DOHH2 (cell line): ENCODE measurements around the gene TXLNB.

Experiments
- EZH2phosphoT487 ChIP-seq: fragments of 200-600 bp; sonication (generic); IDR thresholded peaks from 2 replicates; pipeline ENCODE4 v1.6.1; 2017; ENCODE audit warnings: borderline replicate concordance, mild to moderate bottlenecking, antibody characterized with exemption, low read length, moderate library complexity, mixed read lengths
- TF ChIP-seq, protein P1 (sequence below): fragments of 200-600 bp; sonication (generic); IDR thresholded peaks from one replicate; pipeline ENCODE4 v1.5.1; 2014; ENCODE audit warnings: antibody characterized with exemption, mild to moderate bottlenecking, low read depth, low read length; ENCODE audit not compliant: poor library complexity, severe bottlenecking

DNA sequence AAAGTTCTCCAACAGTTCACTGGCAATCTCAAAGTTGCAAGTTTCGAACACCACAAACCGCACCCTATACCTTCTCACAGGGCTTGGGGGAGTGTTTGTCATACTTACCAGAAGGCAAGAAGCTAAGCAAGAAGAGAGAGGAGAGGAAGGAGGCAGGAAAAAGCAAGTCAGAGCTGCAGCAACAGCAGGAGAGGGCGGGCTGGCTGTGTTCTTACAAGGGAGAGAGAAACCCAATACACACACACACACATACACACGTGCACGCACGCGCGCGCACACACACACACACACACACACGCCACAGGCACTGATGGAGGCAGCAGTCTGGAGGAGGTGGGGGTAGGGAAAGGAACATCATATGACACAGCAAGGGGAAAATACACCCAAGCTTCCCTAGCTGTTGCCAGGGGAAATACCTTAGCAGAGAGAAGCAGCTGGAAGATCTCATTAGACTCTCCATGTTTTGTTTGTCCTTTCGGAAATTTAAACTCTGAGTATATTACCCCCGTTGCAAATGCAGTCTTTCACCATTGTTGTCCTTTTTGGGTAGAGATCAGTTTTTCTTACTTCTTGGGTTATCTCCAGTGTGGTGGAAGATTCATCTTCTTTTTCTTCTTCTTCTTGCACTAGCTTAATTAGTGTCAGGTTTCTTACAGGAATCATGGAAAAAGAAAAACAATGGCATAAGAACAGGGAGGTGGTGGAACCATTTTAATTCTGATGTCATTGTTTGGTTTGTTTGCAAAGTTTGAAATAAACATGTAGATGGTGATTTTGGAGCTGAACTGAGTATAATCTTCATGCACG, at the start of gene TXLNB:
- TF ChIP-seq EZH2phosphoT487, result no peak
- TF ChIP-seq, protein P1, sequence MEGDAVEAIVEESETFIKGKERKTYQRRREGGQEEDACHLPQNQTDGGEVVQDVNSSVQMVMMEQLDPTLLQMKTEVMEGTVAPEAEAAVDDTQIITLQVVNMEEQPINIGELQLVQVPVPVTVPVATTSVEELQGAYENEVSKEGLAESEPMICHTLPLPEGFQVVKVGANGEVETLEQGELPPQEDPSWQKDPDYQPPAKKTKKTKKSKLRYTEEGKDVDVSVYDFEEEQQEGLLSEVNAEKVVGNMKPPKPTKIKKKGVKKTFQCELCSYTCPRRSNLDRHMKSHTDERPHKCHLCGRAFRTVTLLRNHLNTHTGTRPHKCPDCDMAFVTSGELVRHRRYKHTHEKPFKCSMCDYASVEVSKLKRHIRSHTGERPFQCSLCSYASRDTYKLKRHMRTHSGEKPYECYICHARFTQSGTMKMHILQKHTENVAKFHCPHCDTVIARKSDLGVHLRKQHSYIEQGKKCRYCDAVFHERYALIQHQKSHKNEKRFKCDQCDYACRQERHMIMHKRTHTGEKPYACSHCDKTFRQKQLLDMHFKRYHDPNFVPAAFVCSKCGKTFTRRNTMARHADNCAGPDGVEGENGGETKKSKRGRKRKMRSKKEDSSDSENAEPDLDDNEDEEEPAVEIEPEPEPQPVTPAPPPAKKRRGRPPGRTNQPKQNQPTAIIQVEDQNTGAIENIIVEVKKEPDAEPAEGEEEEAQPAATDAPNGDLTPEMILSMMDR, result no peak
